WERI-Rb-1 (cell line): Measurements from ENCODE around the gene TBRG4.

Experiments
- DNase-seq: peaks from one replicate; pipeline ENCODE4 v3.0.0-alpha.2; 2020
- H3K27ac ChIP-seq: fragments of 250-450 bp; sonication (Bioruptor Pico); 2 replicates; pipeline ENCODE4 v1.5.1; 2020; ENCODE audit warnings: mild to moderate bottlenecking, moderate library complexity
- H3K27me3 ChIP-seq: fragments of 250-450 bp; sonication (Bioruptor Pico); 2 replicates; pipeline ENCODE4 v1.5.1; 2021; ENCODE audit warnings: mild to moderate bottlenecking, low read depth, moderate library complexity; ENCODE audit not compliant: insufficient read depth, severe bottlenecking
- H3K36me3 ChIP-seq: fragments of 250-450 bp; sonication (Bioruptor Pico); 2 replicates; pipeline ENCODE4 v1.5.1; 2020; ENCODE audit warnings: mild to moderate bottlenecking, moderate library complexity
- H3K4me3 ChIP-seq: 2 replicates; pipeline ENCODE4 v1.5.1; 2011; ENCODE audit warnings: low read depth, mild to moderate bottlenecking, control low read depth, low read length
- H3K9me3 ChIP-seq: fragments of 250-450 bp; sonication (Bioruptor Pico); 2 replicates; pipeline ENCODE4 v1.5.1; 2021; ENCODE audit warnings: mild to moderate bottlenecking, moderate library complexity; ENCODE audit not compliant: severe bottlenecking
- TF ChIP-seq, protein P1 (sequence below): IDR thresholded peaks from 2 replicates; pipeline ENCODE4 v1.5.1; 2011; ENCODE audit warnings: low read depth, mild to moderate bottlenecking, control low read depth, inconsistent platforms, low read length

TBRG4 gene

DNA sequence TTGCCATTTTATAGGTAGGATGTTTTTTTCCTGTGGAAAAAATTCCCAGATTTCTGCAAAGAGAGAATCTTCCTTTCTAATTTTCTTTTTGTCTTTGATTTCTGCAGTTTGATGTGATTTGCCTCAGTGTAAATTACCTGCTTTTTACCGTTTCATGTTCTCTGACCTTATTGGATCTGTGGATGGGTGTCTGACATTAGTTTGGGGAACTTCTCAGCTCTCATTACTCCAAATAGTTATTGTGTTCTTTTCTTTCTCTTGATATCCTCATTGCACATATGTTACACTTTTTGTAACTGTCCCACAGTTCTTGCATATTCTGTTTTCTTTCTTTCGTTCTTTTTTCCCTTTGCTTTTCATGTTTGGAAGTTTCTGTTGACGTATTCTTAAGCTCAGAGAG is 51.2 kb downstream of the TBRG4 start:
- no peaks in the 10 kb centered on the region for H3K9me3 ChIP-seq
- peaks cover 12% of the 10 kb centered on the region for H3K36me3 ChIP-seq
- no peak for DNase-seq
- TF ChIP-seq, protein P1, sequence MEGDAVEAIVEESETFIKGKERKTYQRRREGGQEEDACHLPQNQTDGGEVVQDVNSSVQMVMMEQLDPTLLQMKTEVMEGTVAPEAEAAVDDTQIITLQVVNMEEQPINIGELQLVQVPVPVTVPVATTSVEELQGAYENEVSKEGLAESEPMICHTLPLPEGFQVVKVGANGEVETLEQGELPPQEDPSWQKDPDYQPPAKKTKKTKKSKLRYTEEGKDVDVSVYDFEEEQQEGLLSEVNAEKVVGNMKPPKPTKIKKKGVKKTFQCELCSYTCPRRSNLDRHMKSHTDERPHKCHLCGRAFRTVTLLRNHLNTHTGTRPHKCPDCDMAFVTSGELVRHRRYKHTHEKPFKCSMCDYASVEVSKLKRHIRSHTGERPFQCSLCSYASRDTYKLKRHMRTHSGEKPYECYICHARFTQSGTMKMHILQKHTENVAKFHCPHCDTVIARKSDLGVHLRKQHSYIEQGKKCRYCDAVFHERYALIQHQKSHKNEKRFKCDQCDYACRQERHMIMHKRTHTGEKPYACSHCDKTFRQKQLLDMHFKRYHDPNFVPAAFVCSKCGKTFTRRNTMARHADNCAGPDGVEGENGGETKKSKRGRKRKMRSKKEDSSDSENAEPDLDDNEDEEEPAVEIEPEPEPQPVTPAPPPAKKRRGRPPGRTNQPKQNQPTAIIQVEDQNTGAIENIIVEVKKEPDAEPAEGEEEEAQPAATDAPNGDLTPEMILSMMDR, result no peak
- no peak overlapping the region for H3K4me3 ChIP-seq
- no peak overlapping the region for H3K27ac ChIP-seq
- no peaks in the 10 kb centered on the region for H3K27me3 ChIP-seq

DNA sequence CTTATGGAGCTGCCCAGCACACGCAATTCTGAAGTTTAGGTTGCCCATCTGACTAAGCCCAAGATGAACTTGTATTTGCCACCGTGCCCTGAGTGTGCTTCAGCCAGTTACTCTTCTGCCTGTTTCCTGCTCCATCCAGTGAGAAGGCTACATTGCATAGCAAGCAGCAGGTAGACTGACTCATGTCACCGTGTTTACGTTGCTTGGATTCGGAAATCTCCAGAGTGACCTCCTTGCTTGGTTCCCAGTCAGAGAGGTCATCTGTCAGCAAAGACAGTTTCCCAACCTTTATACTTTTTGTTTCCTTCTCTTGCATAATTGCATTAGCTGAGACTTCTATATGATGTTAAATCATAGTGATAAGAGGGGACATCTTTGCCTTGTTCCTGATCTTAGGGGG is 53.6 kb downstream of the TBRG4 start:
- no peak for DNase-seq
- no peak overlapping the region for H3K27ac ChIP-seq
- no peaks in the 10 kb centered on the region for H3K36me3 ChIP-seq
- TF ChIP-seq, protein P1, result no peak
- no peak overlapping the region for H3K4me3 ChIP-seq
- no peaks in the 10 kb centered on the region for H3K27me3 ChIP-seq
- no peaks in the 10 kb centered on the region for H3K9me3 ChIP-seq

- TF ChIP-seq, protein P1, result no peak
- no peaks in the 10 kb centered on the region for H3K27me3 ChIP-seq
- H3K36me3 ChIP-seq, result no peaks in the 10 kb centered on the region
- no peak overlapping the region for H3K27ac ChIP-seq
- no peak overlapping the region for H3K4me3 ChIP-seq
- no peak for DNase-seq
- no peaks in the 10 kb centered on the region for H3K9me3 ChIP-seq
Measured at GRCh38 chr7:45055594-45056219, 55.8 kb downstream of the TBRG4 start.

GRCh38 chr7:45055016-45055415 is 56.5 kb downstream of the TBRG4 start:
- Histone ChIP-seq H3K36me3 (no peaks in the 10 kb centered on the region), H3K27me3 (no peaks in the 10 kb centered on the region), H3K4me3 (no peak overlapping the region), H3K9me3 (no peaks in the 10 kb centered on the region), H3K27ac (no peak overlapping the region)
- TF ChIP-seq, protein P1, result no peak
- DNase-seq, result no peak

GRCh38 chr7:45054442-45054841 is 57.1 kb downstream of the TBRG4 start:
- TF ChIP-seq, protein P1, result no peak
- H3K9me3 ChIP-seq, result no peaks in the 10 kb centered on the region
- H3K36me3 ChIP-seq, result no peaks in the 10 kb centered on the region
- no peaks in the 10 kb centered on the region for H3K27me3 ChIP-seq
- no peak for DNase-seq
- no peak overlapping the region for H3K27ac ChIP-seq
- no peak overlapping the region for H3K4me3 ChIP-seq

GRCh38 chr7:45053941-45054340 is 57.6 kb downstream of the TBRG4 start:
- Histone ChIP-seq H3K4me3 (no peak overlapping the region), H3K27ac (no peak overlapping the region), H3K36me3 (no peaks in the 10 kb centered on the region), H3K9me3 (no peaks in the 10 kb centered on the region), H3K27me3 (no peaks in the 10 kb centered on the region)
- no peak for DNase-seq
- TF ChIP-seq, protein P1, result no peak
